Ammon's horn (tissue), 1 donor: ENCODE data around the gene SCRN2.

Experiments
- DNase-seq: peaks from one replicate; pipeline ENCODE4 v3.0.0-alpha.2; 2016; ENCODE audit warnings: low spot score

Gene SCRN2

DNA sequence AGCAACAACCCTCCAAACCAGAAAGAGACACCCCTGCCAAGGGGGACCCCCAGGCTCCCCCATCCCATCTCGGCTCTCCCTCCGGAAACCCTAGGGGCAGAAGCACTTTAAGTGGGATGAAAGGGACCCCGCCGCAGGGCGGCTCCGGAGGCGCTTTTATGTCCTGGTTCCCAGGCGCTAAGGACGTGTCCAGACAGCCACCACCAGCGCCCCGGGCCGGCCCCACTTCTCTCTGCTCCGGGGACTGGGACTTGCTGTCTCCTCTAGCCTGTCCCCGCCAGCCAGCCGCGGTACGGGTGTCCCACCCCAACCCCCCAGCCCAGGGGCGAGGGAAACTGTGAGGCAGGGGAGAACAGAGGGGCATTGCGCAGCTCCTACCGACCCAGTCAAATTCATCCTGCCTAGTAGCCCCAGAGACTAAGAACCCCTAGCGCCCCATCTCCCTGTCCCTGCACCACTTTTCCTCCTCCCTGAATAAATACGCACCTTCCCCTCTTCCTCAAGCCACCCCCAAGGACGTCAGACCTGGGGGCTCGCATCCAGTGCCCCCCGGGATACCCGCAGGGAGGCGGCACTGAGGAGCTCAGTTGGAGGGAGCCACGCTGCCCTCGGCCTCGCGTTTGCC, 5.8 kb upstream of the SCRN2 start:
- DNase-seq = no peak

DNA sequence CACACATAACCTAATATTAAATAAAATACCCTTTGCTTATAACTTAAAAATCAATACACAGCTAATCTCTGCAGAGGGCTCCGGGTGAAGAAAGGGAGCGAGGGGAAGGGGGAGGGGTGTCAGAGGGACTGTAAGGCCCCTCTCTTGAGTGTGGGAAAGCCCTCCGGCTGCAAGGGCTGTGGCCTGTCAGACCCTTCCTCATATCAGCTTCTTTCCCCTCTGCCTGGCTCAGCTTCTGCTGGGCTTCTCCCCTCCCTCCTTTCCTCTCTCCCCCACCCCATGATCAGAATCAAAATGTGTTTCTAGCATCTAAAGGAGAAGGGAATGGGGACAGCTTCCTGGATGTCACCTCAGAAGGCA, 4.6 kb upstream of the SCRN2 start:
- no peak for DNase-seq

DNA sequence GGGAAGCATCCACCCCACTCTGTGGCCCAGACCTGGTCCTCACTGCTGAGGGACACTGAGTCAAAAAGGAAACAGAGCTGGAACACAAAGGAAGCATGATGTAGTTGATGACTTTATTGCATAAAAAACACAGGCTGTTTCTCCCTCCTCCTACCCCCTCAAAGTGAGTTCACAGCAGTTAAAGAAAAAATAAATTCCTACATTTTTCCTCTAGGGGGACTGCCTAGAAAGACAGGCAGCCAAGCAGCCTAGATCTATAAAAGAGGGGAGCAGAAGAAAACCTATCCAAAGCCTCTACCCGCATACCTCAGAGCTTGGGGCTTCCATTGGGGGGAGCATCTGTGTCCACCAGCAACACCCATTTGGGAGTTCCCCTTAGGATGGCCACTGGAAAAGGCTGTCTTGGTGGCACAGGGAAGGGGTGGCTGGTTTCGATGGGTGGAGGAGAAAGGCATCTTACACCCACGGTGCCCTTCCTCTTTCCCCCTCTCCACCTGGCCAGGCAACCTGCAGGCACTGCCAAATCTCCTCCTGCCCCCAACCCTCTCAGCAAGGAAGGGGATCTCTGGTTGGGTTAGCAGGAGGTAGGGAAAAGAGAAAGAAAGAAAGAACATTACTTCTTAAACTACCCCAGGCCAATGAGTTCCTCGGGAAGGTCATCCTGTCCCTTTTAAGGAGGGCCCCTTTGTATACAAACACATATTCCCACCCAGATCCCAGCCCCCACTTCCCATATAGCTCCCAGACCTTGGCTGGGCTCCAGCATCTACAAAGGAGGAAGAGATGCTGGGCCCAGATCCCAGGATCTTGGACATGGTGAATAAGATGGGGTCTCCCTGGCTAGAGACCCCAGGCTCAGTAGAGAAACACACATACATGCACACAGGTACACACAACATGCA, 4.0 kb upstream of the SCRN2 start:
- no peak for DNase-seq

DNA sequence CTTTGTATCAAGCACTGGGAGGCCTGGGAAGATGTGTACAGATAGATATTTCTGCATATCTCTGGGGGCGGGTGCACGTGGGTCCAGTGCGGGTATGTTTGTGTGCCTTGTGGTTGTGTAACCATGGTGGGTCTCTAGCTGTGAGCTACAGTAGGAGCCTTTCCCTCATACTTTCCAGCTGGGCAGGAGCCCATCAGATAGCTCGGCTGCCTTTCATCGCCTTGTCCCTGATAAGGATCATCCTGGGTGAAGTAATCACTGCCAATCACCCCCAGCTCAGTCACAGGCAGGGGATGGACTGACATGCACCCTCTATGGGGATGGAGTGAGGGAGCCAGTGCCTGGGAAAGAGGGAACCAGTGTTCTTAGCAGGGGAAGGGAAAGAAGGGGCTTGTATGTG, 3.2 kb upstream of the SCRN2 start:
- no peak for DNase-seq

DNA sequence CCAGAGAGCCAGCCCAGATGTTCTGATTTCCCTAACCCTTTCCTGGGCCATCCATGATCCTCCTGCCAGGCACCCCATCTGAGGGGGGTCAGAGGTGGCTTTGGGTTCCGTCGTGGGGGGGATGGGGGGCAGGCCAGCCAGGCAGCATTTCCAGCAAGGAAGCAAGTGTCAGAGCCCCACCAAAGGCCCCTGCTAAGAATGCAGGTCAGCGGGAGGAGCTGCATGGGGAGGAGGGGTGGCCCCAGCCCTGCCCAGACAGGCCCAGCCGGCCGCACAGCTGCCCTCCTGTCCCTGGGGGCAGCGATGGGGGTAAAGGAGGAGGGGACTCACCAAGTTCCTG, 2.3 kb upstream of the SCRN2 start:
- DNase-seq = no peak

DNA sequence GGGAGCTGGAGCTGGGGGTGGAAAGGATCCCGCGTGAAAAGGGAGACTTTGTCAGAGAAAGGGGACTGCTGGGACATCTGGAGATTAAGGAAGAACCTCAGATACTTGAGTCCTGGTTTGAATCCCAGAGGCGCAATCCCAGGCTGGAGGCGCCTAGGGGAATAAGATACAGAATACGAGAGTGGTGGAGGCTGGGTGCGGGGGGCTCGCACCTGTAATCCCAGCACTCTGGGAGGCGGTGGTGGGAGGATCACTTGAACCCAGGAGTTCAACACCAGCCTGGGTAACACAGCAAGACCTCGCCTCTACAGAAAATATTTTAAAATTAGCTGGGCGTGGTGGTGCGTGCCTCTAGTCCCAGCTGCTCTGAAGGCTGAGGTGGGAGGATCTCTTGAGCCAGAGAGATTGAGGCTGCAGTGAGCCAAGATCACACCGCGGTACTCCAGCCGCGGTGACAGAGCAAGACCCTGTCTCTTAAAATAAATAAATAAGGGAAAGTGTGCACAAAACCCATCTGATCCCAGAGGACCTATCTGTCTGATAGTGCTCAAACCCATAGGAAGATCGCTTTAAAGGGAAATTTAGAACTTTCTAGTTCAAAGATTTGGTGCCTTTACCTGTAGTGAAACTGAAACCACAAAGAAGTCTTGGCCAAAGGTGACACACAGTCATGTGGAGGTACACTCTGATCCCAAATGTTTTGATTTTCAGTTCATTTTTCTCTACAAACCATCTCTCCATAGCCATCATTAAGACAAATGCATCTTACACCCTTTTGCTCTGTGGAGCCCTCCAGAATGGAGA, 617 bp upstream of the SCRN2 start:
- no peak for DNase-seq

DNA sequence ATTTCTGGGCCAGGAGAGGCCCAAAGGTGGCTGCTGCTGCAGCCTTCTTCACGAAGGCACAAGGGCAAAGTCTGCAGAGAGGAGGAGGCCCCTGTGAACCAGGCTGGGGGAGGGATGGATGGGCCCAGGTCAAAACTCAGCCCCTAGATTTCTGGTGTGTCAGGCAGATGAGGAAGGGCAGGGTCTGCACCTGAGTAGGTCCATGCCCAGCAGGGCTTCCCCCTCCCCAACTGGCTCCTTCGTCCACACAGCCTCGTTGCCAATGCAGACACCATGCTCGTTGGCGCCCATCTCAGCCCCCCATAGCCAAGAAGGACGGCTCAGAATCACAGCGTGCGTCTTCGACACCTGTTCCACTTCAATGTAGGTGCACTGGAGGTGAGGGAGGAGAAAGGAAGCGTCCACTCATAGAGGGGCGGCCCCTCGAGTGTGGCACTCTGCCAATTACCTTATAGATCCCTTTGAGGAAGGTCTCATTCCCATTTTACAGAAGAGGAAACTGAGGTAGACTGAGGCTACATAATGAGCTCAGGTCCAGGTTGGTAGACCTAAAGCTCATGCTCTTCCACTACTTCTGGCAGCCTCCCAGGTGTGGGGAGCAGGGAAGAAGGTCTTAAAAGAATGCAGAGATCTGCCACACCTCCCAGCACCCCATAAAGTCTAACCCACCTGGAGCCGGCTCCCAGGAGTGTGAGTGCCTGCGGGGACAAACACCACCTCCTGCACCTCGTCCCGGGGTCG, 902 bp downstream of the SCRN2 start:
- DNase-seq = no peak

DNA sequence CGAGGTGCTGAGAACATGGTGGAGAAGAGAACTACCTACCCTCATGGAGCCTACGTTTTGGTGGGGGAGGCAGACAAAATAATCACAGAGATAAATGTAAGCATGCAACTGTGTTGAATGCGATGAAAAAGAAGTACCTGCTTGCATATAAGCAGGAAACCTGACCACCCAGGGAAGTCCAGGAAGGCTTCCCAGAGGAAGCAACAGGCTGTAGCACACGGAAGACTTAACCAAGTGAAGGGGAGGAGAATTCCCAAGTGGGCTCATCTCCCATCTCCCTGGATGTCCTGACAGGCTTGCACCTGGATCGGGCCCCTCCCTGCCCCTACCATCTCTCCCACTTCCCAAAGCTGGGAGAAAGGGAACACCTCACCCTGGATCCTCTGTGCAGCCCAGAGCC, 2.0 kb downstream of the SCRN2 start:
- DNase-seq = no peak

DNA sequence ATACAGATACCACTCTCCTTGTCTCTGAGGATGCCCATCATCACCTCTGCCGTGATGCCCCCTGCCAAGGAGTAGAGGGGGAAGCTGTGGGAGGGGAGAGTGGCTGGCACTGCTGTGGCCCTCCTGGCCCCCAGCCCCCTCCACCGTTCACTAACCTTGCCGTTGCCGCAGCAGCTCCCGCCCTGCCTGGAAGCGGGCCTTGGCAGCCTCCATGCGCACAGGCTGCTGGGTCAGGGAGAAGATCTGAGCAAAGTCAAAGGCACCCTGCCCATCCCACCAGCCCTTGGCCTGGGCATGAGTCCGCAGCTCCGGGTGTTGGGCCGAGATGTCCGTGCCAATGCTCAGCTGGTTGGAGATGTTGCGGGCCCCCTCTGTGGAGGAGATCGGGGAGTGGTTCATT, 2.4 kb downstream of the SCRN2 start:
- DNase-seq = no peak

DNA sequence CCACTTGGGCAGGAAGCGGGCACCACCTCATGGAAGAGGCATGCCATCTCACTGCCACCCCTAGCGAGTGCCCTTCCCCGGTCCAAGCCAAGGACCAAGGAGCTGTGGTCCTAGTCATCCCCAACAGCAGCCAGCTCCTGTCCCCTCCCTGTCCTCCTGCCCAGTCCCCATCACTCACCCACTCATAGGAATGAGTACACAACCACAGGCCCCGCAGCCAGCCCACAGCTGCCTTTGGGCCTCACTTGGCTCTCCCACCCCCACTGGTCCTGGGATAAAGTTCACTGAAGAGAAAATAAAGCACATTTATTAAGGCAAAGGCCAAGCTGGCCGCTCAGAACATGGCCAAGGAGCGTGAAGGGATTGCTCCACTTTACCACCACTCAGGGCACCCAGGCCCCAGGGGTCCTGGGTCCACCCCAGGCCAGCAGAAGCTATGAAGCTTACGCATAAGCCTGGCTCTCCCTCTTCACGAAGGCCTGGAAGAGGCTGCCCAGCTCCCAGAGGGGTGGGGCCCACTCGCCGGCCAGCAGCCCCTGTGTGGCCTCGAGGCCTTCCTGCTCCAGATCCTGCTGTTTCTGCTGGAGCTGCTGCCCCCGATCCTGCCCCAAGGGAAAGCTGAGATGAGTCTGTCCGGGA, 3.6 kb downstream of the SCRN2 start:
- DNase-seq = no peak

DNA sequence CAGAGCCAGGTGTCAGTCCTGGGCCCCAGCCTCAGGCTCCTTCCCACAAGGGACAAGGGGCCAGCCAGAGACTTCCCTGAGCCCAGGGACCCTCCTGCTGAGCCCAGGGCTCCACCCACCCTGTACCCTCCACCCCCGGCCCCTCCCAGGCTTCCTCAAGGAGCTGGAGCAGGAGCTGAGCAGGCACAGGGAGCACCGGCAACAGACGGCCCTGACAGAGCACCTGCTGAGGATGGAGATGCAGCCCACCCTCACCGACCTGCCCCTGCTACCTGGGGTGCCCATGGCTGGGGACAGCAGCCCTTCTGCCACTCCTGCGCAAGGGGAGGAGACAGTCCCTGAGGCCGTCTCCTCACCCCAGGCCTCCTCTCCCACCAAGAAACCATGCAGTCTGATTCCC, 4.5 kb downstream of the SCRN2 start:
- DNase-seq = no peak

DNA sequence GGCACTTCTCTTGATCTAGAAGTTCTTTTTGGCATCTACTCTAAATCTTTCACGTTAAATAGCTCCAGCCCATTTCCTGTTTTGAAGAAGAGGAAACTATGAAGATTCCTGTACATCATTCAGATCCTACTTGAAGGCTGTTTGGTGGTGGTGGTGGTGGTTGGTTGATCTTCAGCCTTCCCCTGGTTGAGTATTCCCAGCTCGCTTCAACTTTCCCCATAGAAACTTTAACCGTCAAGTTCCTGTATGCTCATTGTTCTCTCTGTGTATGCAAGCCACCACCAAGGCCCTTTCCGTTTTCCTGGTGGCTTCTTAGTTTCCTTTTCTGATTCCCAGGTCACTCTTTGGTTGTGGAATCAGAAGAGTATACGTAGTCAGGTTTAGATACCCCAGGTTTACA, 6.3 kb downstream of the SCRN2 start:
- no peak for DNase-seq

DNA sequence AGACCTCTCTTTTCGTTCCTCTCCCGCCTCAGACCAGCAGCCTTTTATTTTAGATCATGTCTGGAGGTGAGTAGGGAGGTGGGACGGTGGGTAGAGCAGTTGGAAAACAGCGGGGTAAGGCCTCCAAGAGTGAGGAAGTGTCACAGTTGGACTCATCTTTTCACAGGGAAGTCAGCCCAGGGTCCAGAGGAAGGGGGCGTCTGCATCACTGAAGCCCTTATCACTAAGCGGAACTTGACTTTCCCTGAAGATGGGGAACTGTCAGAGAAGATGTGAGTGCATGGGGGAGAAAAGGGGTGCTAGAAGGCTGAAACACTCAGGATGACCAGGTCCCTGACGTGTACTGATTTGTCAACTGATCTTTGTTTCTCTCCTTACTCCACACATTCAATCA, 9.1 kb downstream of the SCRN2 start:
- peak; percentile 56 for DNase-seq

DNA sequence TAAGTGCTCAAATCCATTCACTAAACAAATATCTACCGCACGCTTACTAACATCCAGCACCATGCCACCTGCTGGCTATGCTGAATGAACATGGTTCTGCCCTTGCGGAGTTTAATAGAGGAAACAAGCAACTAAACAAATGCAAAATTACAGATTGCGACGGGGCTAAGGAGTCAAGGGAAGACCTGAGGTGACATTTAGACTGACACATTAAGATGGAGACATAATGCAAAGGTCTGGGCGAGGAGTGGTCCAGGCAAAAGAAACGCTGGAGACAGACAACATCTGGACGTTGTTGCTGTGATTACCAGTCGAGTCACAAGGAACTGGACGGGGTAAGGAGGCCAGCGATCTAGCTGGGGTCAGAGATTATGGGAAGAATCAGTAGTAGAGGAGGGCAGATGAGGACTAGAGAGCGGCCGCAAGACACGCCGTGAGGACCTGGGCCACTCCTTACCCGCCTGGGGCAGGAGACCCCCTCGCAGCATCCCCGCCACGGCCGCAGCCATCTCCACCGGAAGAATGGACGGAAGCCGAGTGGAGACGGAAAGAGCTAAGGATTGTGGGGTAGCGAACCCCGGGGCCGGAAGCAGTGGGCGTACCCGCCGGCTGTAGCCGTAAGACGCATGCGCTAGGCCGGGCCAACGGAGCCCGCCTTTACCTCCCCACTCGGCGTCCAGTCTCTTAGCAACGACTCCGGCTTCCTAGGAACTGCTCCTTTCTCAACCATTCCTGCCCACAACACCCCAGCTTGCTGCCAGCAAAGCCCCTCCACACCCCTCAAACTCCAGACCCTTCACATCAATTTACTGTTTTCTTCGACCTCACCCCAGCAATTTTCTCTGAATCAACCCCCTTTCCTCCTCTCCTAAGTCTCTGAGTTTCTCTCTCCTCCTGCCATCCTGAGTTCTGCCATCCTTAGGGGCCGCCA, 9.8 kb downstream of the SCRN2 start, which contains the start of the genes LRRC46 and MRPL10:
Gene LRRC46, plus strand, starts transcription at position 668 of the 931 bp plus-strand sequence. CDS start 320 bp downstream, outside the sequence.
Gene MRPL10, minus strand, starts transcription at position 539 of the 931 bp plus-strand sequence. Its CDS starts 30 bp downstream, at position 509.
- peak; percentile 95 for DNase-seq

DNA sequence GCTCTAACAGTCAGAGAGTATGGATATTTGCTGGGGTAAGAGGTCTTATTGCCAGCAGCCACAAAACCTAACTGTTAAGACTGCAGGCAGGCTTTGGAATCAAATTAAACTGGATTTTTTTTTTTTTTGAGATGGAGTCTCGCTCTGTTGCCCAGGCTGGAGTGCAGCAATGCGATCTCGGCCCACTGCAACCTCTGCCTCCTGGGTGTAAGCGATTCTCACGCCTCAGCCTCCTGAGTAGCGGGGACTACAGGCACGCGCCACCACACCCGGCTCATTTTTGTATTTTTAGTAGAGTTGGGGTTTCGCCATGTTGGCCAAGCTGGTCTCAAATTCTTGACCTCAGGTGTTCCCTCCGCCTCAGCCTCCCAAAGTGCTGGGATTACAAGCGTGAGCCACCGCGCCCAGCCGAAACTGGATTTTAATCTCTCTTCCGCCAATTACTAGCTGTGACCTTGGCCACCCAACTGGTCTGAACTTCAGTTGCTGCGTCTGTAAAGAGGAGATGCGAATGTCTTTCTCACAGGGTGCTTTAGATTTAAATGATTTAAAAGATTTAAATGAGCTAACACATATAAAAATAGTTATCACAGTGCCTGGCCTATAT, 10.6 kb downstream of the SCRN2 start:
- no peak for DNase-seq

DNA sequence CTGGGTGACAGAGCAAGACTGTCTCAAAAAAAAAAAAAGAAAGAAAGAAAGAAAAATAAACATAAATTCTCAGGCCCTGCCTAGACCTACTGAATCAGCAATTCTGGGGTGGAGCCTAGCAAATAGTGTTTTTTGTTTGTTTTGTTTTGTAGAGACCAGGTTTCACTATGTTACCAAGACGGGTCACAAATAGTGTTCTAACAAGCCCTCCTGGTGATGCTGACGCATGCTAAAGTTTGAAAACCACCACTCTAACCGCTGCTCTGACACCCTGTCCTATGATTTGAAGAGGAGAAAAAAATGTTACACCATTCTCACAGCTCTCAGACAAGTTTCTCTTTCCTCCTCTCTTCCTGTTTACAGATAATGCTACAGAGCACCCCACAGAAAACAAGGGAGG, 11.2 kb downstream of the SCRN2 start:
- DNase-seq = no peak

DNA sequence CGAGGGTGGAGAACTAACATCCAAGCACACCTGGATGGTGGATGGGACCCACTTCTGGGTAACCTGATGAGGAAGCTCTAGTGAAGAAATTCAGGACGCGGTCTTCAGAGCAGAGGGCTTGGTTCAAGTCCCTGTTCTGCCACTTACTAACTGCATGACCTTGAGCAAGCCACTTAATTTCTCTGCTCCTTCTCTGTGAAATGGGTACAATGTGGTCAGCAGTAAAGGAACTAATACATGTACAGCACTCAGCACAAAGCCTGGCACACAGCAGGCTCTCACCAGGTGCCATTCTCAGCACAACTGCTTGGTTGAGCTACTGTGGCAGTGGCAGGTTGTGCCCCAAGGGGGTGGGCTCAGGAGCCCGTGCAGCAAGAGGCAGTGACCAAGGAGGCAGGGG, 17.6 kb downstream of the SCRN2 start:
- DNase-seq = no peak

DNA sequence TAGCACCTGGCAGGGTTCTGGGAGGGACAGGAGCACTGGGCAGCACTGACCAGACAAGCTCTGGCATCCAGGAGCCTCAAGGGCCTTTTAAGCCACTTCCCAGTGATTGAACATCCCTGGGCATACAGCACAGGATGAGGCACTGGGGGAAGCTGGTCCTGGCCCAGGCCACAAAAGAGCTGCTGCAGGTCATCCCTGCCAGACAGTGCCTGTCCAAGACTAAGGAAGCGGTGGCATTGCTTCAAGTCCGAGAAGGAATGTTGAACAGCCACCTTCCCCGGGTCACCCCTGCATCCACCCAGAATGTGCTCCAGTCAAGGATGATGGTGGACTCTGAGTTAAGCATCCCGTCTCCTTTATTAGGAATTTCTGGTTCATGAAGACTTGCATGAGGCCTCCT, 18.3 kb downstream of the SCRN2 start:
- DNase-seq = no peak

DNA sequence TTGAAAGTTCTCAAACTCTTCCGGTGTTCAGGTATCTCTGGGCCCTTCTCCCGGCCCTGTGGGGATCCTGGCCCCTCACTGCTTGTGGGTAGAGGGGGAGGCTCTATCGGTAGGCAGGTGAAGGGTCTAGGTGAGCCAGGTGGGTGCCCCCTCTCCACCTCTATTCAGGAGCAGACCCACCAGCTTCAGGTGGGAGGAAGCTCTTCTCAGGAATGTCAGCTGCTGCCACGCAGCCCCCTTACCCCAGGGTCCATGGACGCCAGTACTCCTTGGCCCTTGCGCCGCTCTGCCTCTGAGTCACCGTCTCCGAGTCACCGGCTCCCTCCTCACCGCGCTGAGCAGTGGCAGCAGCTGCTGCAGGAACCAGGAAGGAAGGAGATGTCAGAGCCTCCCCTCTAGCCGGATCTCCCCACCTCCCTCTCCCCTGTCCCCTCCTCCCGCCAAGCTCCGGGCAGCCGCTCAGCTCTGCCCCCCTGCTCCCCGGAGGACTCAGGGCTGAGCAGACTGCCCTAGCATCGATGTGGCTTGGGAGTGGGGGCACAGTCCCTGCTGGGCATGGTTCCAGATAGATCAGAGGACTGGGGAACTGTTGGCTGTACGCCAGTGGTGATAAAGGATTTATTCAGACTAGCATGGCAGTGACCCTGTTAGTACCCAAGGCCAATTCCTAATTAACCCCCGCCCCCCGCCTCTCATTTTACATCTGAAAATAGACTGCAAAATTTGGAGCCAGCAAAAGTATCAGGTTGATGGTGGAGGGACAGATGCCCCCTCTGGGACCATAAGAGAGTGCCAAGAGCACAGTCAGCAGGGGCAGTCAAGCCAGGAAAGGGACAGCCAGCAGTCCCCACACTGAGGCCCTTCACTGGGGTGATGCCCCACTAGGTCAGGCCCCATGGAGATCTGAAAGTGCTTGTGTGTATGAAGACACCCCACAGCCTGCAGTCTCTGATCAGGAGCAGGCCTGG, 19.4 kb downstream of the SCRN2 start, which contains the start of gene OSBPL7:
Gene OSBPL7, minus strand, starts transcription at position 371 of the 968 bp plus-strand sequence. CDS start 1,516 bp downstream, outside the sequence.
- peak; percentile 91 for DNase-seq
